Gastrocnemius medialis (tissue), 4 donors: ENCODE measurements around the gene TMEM121. TPM values are rescaled to one million over a fixed set of nuclear protein-coding genes. Genes with fewer than 3 reads are reported as not detected.

Experiments used
- ATAC-seq, 2 donors: fragments of 150-250 bp; one replicate each; pipeline ENCODE4 v1.9.1; 2016
- DNase-seq, 2 donors: peaks; one replicate each; pipeline ENCODE4 v3.0.0-alpha.2; 2019
- H3K27ac ChIP-seq, 4 donors: fragments of 200-600 bp; sonication (generic); 1 replicate in 1 of 4; 2 replicates in 3 of 4; pipeline ENCODE4 v1.5.1; 2016 to 2018; ENCODE audit warnings: mild to moderate bottlenecking in 2 of 4, moderate library complexity in 1 of 4
- H3K27me3 ChIP-seq, 3 donors: fragments of 200-600 bp; sonication (generic) in 2 of 3; 1 replicate in 1 of 3; 2 replicates in 2 of 3; pipeline versions ENCODE4 v1.5.1 to v1.6.0; 2016 to 2019; ENCODE audit warnings: mild to moderate bottlenecking in 1 of 3, moderate library complexity in 1 of 3
- H3K36me3 ChIP-seq, 2 donors: fragments of 200-600 bp; sonication (generic) in 1 of 2; one replicate each; pipeline ENCODE4 v1.5.1; 2017 to 2018
- H3K4me1 ChIP-seq, 2 donors: fragments of 200-600 bp; sonication (generic) in 1 of 2; one replicate each; pipeline ENCODE4 v1.5.1; 2016 to 2017; ENCODE audit warnings: mild to moderate bottlenecking in 2 of 2
- H3K4me3 ChIP-seq, 4 donors: fragments of 200-600 bp; sonication (generic) in 3 of 4; 1 replicate in 1 of 4; 2 replicates in 3 of 4; pipeline ENCODE4 v1.5.1; 2016 to 2019; ENCODE audit warnings: mild to moderate bottlenecking in 2 of 4
- H3K9me3 ChIP-seq, 3 donors: fragments of 200-600 bp; sonication (generic) in 2 of 3; 1 replicate in 1 of 3; 2 replicates in 2 of 3; pipeline ENCODE4 v1.5.1; 2016 to 2019
- POLR2A ChIP-seq, 2 donors: fragments of 450-650 bp; IDR thresholded peaks; one replicate each; pipeline ENCODE4 v1.6.1; 2017; ENCODE audit warnings: antibody characterized with exemption in 2 of 2, mild to moderate bottlenecking in 2 of 2, moderate library complexity in 2 of 2
- in situ Hi-C, 4 donors: fragments of 200-750 bp; cut with MboI; loops; one replicate each; pipeline versions ENCODE4 v1.15.0 to v1.8.0; 2017; ENCODE audit warnings: low sequenced_read_pairs in 4 of 4
- intact Hi-C: fragments of 100-400 bp; cut with DNase I; formaldehyde crosslinking; loops from one replicate; pipeline ENCODE4 v1.15.1; 2023; ENCODE audit warnings: low total_unique reads
- total RNA-seq, 4 donors: library from RNA; depleted of rRNA; stranded (reverse); fragments of >200 nt; gene quantifications; one replicate each; pipeline versions ENCODE4 v1.1.0 to v1.2.3, GENCODE V29; 2016
- TF ChIP-seq, protein P1 (sequence below), 5 experiments: fragments of 450-650 bp in 3 of 5; fragments of 200-600 bp in 2 of 5; sonication (generic) in 2 of 5; IDR thresholded peaks in 4 of 5; conservative IDR thresholded peaks in 1 of 5; 1 replicate in 4 of 5; 2 replicates in 1 of 5; pipeline ENCODE4 v1.5.1; 2016 to 2019; ENCODE audit warnings: antibody characterized with exemption in 5 of 5, mild to moderate bottlenecking in 3 of 5, moderate library complexity in 3 of 5

Gene TMEM121
- total RNA-seq, 4 donors from 2014 or later, result 1.1 to 1.2 TPM; not detected in 2

- no peak for DNase-seq
- TF ChIP-seq, protein P1, sequence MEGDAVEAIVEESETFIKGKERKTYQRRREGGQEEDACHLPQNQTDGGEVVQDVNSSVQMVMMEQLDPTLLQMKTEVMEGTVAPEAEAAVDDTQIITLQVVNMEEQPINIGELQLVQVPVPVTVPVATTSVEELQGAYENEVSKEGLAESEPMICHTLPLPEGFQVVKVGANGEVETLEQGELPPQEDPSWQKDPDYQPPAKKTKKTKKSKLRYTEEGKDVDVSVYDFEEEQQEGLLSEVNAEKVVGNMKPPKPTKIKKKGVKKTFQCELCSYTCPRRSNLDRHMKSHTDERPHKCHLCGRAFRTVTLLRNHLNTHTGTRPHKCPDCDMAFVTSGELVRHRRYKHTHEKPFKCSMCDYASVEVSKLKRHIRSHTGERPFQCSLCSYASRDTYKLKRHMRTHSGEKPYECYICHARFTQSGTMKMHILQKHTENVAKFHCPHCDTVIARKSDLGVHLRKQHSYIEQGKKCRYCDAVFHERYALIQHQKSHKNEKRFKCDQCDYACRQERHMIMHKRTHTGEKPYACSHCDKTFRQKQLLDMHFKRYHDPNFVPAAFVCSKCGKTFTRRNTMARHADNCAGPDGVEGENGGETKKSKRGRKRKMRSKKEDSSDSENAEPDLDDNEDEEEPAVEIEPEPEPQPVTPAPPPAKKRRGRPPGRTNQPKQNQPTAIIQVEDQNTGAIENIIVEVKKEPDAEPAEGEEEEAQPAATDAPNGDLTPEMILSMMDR (IDR thresholded peaks at IDR 0.05 in 4 of 5, conservative IDR thresholded peaks at IDR 0.05 in 1 of 5), result no peak
- TF ChIP-seq POLR2A (IDR thresholded peaks at IDR 0.05), result no peak
These were observed 22.3 kb upstream of the TMEM121 start for GRCh38 chr14:105503935-105504692.

GRCh38 chr14:105505101-105505500, 21.3 kb upstream of the TMEM121 start:
- no peaks in the 10 kb centered on the region for H3K36me3 ChIP-seq
- DNase-seq (no peak), ATAC-seq (no peak)
- no peak for TF ChIP-seq POLR2A (IDR thresholded peaks at IDR 0.05)
- TF ChIP-seq, protein P1 (IDR thresholded peaks at IDR 0.05 in 4 of 5, conservative IDR thresholded peaks at IDR 0.05 in 1 of 5), result no peak
- in situ Hi-C loops (no loop called here), intact Hi-C loops (no loop called here)
- H3K9me3 ChIP-seq, result no peaks in the 10 kb centered on the region
- peaks cover 0 to 6% (median 0%) of the 10 kb centered on the region in 3 donors for H3K27me3 ChIP-seq
- H3K4me3 ChIP-seq, result no peak overlapping the region
- H3K4me1 ChIP-seq, result no peaks in the 10 kb centered on the region
- H3K27ac ChIP-seq, result no peak overlapping the region

More at GRCh38 chr14:105503935-105504692, 22.3 kb upstream of the TMEM121 start:
- intact Hi-C loops (no loop called here), in situ Hi-C loops (no loop called here)
- H3K9me3 ChIP-seq, result no peaks in the 10 kb centered on the region
- peaks cover 0 to 6% (median 0%) of the 10 kb centered on the region in 3 donors for H3K27me3 ChIP-seq
- H3K4me3 ChIP-seq, result no peak overlapping the region
- ATAC-seq, result no peak
- H3K4me1 ChIP-seq, result no peaks in the 10 kb centered on the region
- no peak overlapping the region for H3K27ac ChIP-seq
- no peaks in the 10 kb centered on the region for H3K36me3 ChIP-seq

DNA sequence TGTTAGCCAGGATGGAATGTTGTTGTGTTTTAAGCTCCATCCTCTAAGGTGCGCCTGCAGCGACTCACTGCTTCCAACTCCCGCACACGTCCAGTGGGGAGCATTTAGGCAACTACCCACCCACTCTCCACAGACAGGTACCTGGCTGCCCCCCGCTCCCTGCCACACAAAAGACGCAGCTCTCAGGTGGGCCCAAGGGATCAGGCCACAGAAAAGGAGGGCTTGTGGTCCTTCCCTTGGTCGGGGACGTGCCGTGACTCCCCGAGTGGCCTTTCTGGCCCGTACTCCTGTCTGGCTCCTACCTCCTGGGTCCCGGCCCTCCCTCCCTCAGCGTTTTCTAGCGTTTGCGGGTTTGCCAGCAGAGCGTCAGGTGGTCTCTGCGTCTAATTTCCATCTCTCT, 19.1 kb upstream of the TMEM121 start:
- Histone ChIP-seq H3K27me3 (peaks cover 4 to 11% (median 10%) of the 10 kb centered on the region in 3 donors), H3K9me3 (no peaks in the 10 kb centered on the region), H3K4me1 (no peaks in the 10 kb centered on the region), H3K36me3 (no peaks in the 10 kb centered on the region), H3K27ac (no peak overlapping the region), H3K4me3 (no peak overlapping the region)
- no peak for DNase-seq
- TF ChIP-seq, protein P1 (IDR thresholded peaks at IDR 0.05 in 4 of 5, conservative IDR thresholded peaks at IDR 0.05 in 1 of 5), result no peak
- no peak for TF ChIP-seq POLR2A (IDR thresholded peaks at IDR 0.05)
- intact Hi-C loops (no loop called here), in situ Hi-C loops (no loop called here)
- no peak for ATAC-seq

DNA sequence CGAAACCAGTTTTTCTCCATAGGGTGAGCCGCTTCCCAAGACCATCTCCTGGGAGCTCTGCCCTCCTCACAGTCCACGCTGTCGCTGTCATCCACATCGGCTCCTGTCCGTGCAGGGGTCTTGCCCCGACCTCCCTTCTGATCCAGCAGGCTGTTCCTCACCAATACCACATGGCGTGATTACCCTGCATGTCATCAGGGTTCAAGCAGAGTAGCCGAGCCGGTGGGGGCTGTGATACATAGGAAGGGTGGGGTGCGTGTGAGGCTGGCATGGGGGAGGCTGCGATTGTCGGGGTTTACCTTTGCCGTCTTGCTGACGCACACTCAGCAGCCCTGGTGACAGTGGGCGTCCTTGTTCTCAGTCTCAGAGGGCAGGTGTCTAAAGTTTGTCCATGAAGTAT, 18.3 kb upstream of the TMEM121 start:
- DNase-seq (no peak), ATAC-seq (no peak)
- in situ Hi-C loops (no loop called here), intact Hi-C loops (no loop called here)
- no peaks in the 10 kb centered on the region for H3K9me3 ChIP-seq
- H3K27ac ChIP-seq, result no peak overlapping the region
- TF ChIP-seq POLR2A (IDR thresholded peaks at IDR 0.05), result no peak
- TF ChIP-seq, protein P1 (IDR thresholded peaks at IDR 0.05 in 4 of 5, conservative IDR thresholded peaks at IDR 0.05 in 1 of 5), result no peak
- no peaks in the 10 kb centered on the region for H3K4me1 ChIP-seq
- peaks cover 4 to 17% (median 10%) of the 10 kb centered on the region in 3 donors for H3K27me3 ChIP-seq
- H3K36me3 ChIP-seq, result no peaks in the 10 kb centered on the region
- H3K4me3 ChIP-seq, result no peak overlapping the region
